Loucy (cell line): ENCODE results near the gene CEP72.
A peak's percentile ranks its signal among the peaks of the same experiment; 100 is the strongest.

ENCODE experiments used
- H2AFZ ChIP-seq: fragments of 200-600 bp; sonication (generic); 2 replicates; pipeline ENCODE4 v1.6.0; 2016; ENCODE audit warnings: antibody characterized with exemption, mild to moderate bottlenecking, low read length, moderate library complexity
- H3F3A ChIP-seq: fragments of 200-600 bp; 2 replicates; pipeline ENCODE4 v1.6.0; 2016; ENCODE audit warnings: antibody characterized with exemption, low read depth, mild to moderate bottlenecking
- H3K27me3 ChIP-seq: fragments of 200-600 bp; sonication (generic); 2 replicates; pipeline ENCODE4 v1.6.1; 2014; ENCODE audit warnings: low read length, mild to moderate bottlenecking; ENCODE audit not compliant: insufficient read depth, poor library complexity, severe bottlenecking
- H3K36me3 ChIP-seq: fragments of 200-600 bp; sonication (generic); 2 replicates; pipeline ENCODE4 v1.6.1; 2016; ENCODE audit warnings: low read length; ENCODE audit not compliant: insufficient read depth
- H3K4me1 ChIP-seq: fragments of 200-600 bp; sonication (generic); 2 replicates; pipeline ENCODE4 v1.5.1; 2014; ENCODE audit warnings: low read length, mild to moderate bottlenecking; ENCODE audit not compliant: insufficient read depth, poor library complexity, severe bottlenecking
- H3K4me2 ChIP-seq: fragments of 200-600 bp; sonication (generic); 2 replicates; pipeline ENCODE4 v1.6.0; 2014; ENCODE audit warnings: antibody characterized with exemption, low read length, low read depth, mild to moderate bottlenecking; ENCODE audit not compliant: poor library complexity, severe bottlenecking
- H3K4me3 ChIP-seq: fragments of 200-600 bp; sonication (generic); 2 replicates; pipeline ENCODE4 v1.5.1; 2014; ENCODE audit warnings: low read length, mild to moderate bottlenecking, mixed read lengths; ENCODE audit not compliant: poor library complexity, severe bottlenecking
- H3K79me2 ChIP-seq: fragments of 200-600 bp; sonication (generic); 2 replicates; pipeline ENCODE4 v1.6.1; 2014; ENCODE audit warnings: low read length; ENCODE audit not compliant: insufficient read depth
- H3K9ac ChIP-seq: fragments of 200-600 bp; sonication (generic); 2 replicates; pipeline ENCODE4 v1.6.0; 2014; ENCODE audit warnings: mild to moderate bottlenecking, low read depth, low read length, moderate library complexity; ENCODE audit not compliant: poor library complexity, severe bottlenecking
- H3K9me2 ChIP-seq: fragments of 200-600 bp; sonication (generic); replicated peaks from 2 replicates; pipeline ENCODE4 v1.6.1; 2016; ENCODE audit warnings: low read depth, low read length, mixed read lengths
- H3K9me3 ChIP-seq: fragments of 200-600 bp; sonication (generic); 2 replicates; pipeline ENCODE4 v1.6.1; 2014; ENCODE audit warnings: mild to moderate bottlenecking, antibody characterized with exemption, low read length, low read depth; ENCODE audit not compliant: insufficient read depth
- H4K20me1 ChIP-seq: fragments of 200-600 bp; sonication (generic); 2 replicates; pipeline ENCODE4 v1.6.0; 2014; ENCODE audit warnings: antibody characterized with exemption, low read length, mild to moderate bottlenecking; ENCODE audit not compliant: insufficient read depth, poor library complexity, severe bottlenecking
- EZH2phosphoT487 ChIP-seq: fragments of 200-600 bp; IDR thresholded peaks from 2 replicates; pipeline ENCODE4 v1.6.1; 2018; ENCODE audit warnings: antibody characterized with exemption, mild to moderate bottlenecking, moderate library complexity, borderline replicate concordance
- TF ChIP-seq, protein P1 (sequence below): fragments of 200-600 bp; sonication (generic); conservative IDR thresholded peaks from 2 replicates; pipeline ENCODE4 v1.5.1; 2014; ENCODE audit warnings: mild to moderate bottlenecking, antibody characterized with exemption, low read length

Gene CEP72

DNA sequence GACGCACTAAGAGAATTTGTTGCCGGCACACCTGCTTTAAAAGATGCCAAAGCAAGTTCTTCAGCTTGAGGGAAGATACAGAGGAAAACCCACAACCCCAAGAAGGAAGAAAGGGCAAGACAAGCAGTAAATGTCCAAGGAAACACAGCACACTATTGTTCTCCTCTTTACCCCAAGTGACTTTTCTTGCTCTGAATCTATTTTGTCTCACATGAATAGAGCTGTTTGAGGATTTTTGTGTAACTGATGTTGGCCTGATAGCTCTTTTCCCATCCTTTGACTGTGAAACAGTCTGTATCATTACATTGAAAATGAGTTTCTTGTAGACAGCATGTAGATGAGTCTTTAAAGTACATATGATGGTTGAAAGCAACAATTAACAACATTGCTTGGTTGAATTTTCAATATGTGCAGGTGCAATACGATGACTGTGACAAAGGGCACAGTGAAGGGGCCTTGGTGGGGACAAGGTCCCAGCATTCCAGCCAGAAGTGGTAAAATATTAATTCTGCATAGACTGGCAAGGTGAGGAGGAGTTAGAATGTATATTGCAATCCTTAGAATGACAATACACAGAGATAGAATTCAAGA lies 16.8 kb upstream of the CEP72 start:
- no peak overlapping the region for H3K4me2 ChIP-seq
- no peaks in the 10 kb centered on the region for H3K36me3 ChIP-seq
- H3K27me3 ChIP-seq, result no peaks in the 10 kb centered on the region
- no peaks in the 10 kb centered on the region for H4K20me1 ChIP-seq
- no peaks in the 10 kb centered on the region for H3K9me2 ChIP-seq
- no peaks in the 10 kb centered on the region for H3K79me2 ChIP-seq
- H3K9me3 ChIP-seq, result no peaks in the 10 kb centered on the region
- TF ChIP-seq, protein P1, sequence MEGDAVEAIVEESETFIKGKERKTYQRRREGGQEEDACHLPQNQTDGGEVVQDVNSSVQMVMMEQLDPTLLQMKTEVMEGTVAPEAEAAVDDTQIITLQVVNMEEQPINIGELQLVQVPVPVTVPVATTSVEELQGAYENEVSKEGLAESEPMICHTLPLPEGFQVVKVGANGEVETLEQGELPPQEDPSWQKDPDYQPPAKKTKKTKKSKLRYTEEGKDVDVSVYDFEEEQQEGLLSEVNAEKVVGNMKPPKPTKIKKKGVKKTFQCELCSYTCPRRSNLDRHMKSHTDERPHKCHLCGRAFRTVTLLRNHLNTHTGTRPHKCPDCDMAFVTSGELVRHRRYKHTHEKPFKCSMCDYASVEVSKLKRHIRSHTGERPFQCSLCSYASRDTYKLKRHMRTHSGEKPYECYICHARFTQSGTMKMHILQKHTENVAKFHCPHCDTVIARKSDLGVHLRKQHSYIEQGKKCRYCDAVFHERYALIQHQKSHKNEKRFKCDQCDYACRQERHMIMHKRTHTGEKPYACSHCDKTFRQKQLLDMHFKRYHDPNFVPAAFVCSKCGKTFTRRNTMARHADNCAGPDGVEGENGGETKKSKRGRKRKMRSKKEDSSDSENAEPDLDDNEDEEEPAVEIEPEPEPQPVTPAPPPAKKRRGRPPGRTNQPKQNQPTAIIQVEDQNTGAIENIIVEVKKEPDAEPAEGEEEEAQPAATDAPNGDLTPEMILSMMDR, result no peak
- no peak overlapping the region for H2AFZ ChIP-seq
- peaks cover 9% of the 10 kb centered on the region for H3K4me1 ChIP-seq
- no peak overlapping the region for H3K9ac ChIP-seq
- H3K4me3 ChIP-seq, result no peak overlapping the region
- no peaks in the 10 kb centered on the region for H3F3A ChIP-seq

DNA sequence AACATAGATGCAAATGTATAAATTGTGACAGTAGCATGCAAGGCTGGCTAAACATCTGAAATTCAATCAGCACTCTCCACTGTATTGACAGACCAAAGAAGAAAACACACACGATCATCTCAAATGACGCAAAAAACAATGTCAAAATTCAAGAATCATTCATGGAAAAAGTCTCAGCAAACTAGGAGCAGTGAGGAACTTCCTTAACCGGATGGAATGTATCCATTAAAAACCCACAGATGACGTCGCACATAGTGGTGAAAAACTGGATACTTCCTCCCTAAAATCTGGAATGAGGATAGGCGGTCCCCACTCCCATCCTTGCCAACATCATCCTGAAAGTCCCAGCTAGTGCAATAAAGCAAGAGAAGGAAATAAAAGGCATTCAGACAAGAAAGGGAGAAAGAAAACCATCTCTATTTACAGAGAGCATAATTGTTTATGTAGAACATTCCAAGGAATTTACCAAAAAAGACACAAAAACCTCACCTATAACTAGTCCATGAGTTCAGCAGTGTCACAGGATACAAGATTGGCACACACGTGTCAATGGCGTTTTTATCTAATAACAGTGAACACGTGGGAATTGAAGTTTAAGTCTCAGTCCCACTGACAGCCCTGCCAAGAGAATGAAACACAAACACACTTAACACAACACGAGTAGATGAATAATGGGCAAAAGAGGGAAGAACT lies 14.1 kb upstream of the CEP72 start:
- TF ChIP-seq, protein P1, result no peak
- no peak for TF ChIP-seq EZH2phosphoT487
- Histone ChIP-seq H2AFZ (peak overlapping the region; percentile 22; the same call in 1 of the 2 replicates), H3K27me3 (no peaks in the 10 kb centered on the region)

DNA sequence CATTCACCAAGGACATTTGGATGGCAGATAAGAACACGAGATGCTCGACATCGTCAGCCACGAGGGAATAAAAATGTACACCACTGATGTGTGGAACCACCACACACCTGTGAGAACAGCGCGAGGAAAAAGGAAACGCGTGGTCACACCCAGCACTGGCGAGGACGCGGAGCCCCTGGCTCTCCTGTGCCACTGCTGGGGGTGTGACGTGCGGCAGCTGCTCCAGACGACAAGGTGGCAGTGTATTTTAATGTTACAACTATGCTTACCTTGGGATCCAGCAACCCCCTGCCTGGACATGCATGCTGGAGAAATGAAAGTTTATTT lies 13.6 kb upstream of the CEP72 start:
- peak overlapping the region; percentile 22; the same call in 1 of the 2 replicates for H2AFZ ChIP-seq
- H3K9me2 ChIP-seq, result no peaks in the 10 kb centered on the region
- H3K4me1 ChIP-seq, result peaks cover 9% of the 10 kb centered on the region
- TF ChIP-seq, protein P1, result no peak
- H3K9me3 ChIP-seq, result no peaks in the 10 kb centered on the region
- H3F3A ChIP-seq, result no peaks in the 10 kb centered on the region
- no peaks in the 10 kb centered on the region for H3K36me3 ChIP-seq
- H3K4me2 ChIP-seq, result peak overlapping the region; percentile 4
- H3K9ac ChIP-seq, result no peak overlapping the region
- H3K27me3 ChIP-seq, result no peaks in the 10 kb centered on the region
- no peaks in the 10 kb centered on the region for H3K79me2 ChIP-seq
- no peaks in the 10 kb centered on the region for H4K20me1 ChIP-seq
- no peak overlapping the region for H3K4me3 ChIP-seq

More for the DNA sequence above, 14.1 kb upstream of the CEP72 start:
- no peaks in the 10 kb centered on the region for H4K20me1 ChIP-seq
- no peaks in the 10 kb centered on the region for H3K79me2 ChIP-seq
- H3K9me3 ChIP-seq, result no peaks in the 10 kb centered on the region
- H3K4me1 ChIP-seq, result peaks cover 9% of the 10 kb centered on the region
- H3F3A ChIP-seq, result no peaks in the 10 kb centered on the region
- H3K4me3 ChIP-seq, result no peak overlapping the region
- H3K9me2 ChIP-seq, result no peaks in the 10 kb centered on the region
- H3K9ac ChIP-seq, result no peak overlapping the region
- H3K4me2 ChIP-seq, result peak overlapping the region; percentile 4
- H3K36me3 ChIP-seq, result no peaks in the 10 kb centered on the region
